Stimulated activated CD8-positive, alpha-beta memory T cell treated with anti-CD3 and anti-CD28 coated beads, Interleukin-4, amount 100 ng/mL, for 4 hours (primary cell): ENCODE results near the gene LCE3E.
"Not testable (repeated sequence)": the region's sequence is repeated elsewhere in the genome, so short reads cannot be mapped to it uniquely, and the experiment has no call there.

Experiments used
- DNase-seq, 2 donors: peaks; one replicate each; pipeline ENCODE4 v3.0.0-alpha.2; 2020; ENCODE audit warnings: low read depth in 2 of 2, low spot score in 1 of 2

Gene LCE3E, protein sequence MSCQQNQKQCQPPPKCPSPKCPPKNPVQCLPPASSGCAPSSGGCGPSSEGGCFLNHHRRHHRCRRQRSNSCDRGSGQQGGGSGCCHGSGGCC

DNA sequence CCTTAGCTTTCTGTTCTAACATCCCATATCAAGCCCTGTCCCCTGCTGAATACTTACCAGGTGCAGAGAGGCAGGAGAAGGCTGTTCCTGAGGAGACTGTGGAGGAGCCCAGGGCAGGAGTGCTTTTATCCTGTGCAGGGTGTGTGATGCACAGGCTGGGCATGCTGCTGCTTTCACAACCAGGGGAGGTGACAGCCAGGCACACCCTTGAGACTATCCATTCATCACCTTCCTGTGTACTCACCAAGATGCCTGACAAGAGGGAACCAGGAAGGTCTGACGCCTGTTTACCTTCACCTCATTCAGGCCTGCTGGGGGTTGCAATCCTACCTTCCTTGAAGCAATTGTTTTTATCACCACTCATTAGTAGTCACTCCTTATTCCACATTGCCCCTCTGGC lies at the start of gene LCE3E:
Gene LCE3E, minus strand, starts transcription at position 100 of the 400 bp plus-strand sequence. CDS start 572 bp downstream, outside the sequence.
- no peak for DNase-seq

DNA sequence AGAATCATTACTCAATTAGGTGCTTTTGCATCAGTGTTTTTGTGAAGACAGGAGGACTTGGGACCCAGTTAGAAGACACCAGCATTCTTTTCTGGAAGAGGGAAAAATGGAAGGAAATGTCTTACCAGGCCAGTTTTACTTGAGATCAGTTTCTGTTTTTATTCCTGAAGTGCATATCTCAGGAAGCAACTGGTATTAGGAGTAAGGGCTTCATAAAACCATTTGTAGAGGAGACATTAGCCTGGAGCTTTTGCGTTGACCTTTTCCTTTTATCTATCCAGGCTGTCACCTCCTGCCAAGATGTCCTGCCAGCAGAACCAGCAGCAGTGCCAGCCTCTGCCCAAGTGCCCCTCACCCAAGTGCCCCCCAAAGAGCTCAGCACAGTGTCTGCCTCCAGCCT lies 46.9 kb upstream of the LCE3E start, which contains the start of gene LCE3B:
Gene LCE3B, plus strand, starts transcription at position 301 of the 400 bp plus-strand sequence. Its CDS starts 0 bp downstream, at position 301.
- DNase-seq, result no peak

GRCh38 chr1:152599934-152600333 lies 33.4 kb upstream of the LCE3E start, which contains the start of gene LCE3C:
LCE3C (plus strand) TSS chr1:152600234; CDS start chr1:152600732, 498 bp downstream.
- DNase-seq, result no peak

- no peak for DNase-seq
These were observed 30.4 kb upstream of the LCE3E start for GRCh38 chr1:152596986-152597385.

- DNase-seq, result no peak
These were observed 19.0 kb upstream of the LCE3E start for GRCh38 chr1:152585586-152585985.

- no peak for DNase-seq
These were observed 16.1 kb upstream of the LCE3E start for GRCh38 chr1:152582647-152583046.

DNA sequence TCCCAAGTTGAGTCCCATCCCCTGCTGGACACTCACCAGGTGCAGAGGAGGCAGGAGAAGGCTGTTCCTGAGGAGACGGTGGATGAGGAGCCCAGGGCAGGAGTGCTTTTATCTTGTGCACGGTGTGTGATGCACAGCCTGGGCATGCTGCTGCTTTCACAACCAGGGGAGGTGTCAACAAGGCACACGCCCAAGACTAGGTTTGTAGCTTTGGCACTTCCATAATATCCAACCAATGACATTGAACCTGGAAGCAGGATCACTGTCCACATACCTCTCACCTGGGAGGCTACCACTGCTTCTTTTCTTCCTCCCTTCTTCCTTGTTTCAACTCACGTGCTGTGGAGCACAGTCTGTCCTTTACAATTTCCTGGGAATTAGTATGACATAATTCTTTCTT lies 13.9 kb upstream of the LCE3E start, which contains the start of gene LCE3D:
Gene LCE3D, minus strand, starts transcription at position 84 of the 400 bp plus-strand sequence. CDS start 580 bp downstream, outside the sequence.
- no peak for DNase-seq

- DNase-seq, result not testable (repeated sequence)
These were observed 12.9 kb upstream of the LCE3E start for GRCh38 chr1:152579526-152579925.

GRCh38 chr1:152577168-152577567 lies 10.6 kb upstream of the LCE3E start:
- DNase-seq, result no peak

DNA sequence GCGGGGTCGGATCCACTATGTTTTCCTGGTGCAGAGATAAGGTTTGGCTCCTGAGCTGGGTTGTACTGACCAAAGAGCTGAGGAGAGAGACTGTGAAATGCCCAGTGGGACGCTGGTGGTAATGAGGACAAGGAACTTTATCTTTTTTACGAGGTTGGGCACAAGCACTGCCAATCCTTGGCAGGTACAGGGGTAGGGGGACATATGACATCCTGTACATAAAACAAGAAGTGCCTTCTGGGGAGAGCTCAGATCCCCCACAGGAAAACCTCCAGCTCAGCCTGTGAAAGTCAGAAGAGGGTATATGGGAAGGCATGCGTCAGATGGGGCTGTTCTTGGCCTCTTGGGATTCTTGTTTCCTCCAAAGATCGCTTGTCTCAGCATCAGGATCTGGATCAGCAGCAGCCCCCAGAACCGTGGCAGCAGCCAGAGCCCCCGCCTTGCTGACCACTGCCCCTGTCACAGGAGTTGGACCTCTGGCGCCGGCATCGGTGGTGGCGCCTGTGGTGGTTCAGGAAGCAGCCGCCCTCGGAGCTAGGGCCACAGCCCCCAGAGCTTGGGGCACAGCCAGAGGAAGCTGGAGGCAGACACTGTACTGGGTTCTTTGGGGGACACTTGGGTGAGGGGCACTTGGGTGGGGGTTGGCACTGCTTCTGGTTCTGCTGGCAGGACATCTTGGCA lies 905 bp downstream of the LCE3E start:
- no peak for DNase-seq

GRCh38 chr1:152565115-152565514 lies 1.5 kb downstream of the LCE3E start:
- DNase-seq, result no peak

- not testable (repeated sequence) for DNase-seq
These were observed 18.2 kb downstream of the LCE3E start for GRCh38 chr1:152548358-152548757.

DNA sequence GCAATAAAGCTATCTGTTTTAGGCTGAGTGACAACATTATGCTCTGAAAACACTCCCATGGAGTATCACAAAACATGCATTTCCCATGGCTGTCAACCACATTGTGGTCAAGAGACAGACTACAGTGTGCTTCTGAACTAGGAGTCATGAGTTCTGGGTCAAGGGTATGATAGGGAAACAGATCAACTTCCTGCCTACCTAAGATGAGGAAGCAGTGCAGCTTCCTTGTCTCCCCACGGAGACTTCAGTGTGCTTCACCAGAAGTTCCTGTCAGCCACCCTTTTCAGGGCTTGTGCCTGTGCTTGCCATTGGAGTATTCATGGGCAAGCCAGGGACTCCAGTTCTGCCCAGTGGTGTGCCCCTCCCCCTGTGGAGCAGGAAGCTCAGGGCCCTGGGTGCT lies 19.9 kb downstream of the LCE3E start:
- no peak for DNase-seq

DNA sequence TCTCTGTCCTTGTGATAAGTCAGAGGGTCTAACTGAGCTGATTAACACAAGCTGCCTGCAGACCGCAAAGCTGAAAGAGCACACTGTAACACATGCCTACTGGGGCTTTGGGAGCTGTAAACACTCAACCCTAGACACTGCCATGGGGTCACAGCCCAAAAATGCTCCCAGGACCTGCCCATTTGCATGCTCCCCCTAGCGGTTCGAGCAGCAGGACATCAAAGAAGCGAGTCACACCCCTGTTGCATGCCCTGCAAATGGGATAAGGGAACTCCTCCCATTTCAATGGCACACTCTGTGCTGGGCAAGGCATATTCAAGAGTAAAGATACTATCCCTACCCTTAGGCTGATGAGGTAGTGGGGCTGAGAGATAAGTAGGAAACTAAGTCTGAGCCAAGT lies 22.8 kb downstream of the LCE3E start:
- DNase-seq, result no peak

DNA sequence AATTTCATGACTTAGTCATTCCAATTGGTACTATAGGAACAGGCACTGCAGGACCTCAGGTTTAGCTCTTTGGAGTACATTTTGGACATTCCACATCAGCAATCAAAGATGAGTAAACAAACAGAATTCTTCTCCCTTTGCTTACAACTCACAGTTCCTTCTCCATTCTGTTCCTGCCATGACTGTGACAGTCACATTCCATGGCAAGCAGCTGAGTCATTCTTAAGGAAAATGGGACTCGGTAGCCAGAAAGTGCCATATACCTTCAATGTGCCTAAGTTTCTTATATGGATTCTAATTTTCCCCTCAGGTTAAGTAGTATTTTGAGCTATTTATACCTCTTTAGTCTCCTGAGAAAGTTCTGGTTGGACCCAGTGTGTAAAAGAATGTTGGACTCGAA lies 26.7 kb downstream of the LCE3E start:
- DNase-seq, result no peak

DNA sequence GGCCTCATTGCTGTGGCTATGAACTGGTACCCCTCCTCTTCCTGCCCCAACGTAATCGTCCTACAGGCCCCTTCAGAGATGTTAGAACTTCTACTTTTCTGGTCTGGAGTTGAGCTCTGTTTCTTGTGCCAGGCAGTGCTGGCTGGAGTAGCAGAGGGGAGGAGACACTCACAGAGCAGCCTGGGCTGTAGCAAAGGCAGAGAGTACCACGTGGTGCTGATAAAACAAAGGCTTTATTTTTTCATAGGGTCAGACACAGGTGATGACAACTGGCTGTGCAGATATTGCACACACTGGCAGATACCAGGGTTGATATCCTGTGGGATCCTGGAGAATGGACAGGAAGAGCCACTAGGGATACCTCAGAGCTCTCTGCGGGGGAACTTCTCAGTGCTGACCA lies 29.1 kb downstream of the LCE3E start:
- DNase-seq, result no peak

DNA sequence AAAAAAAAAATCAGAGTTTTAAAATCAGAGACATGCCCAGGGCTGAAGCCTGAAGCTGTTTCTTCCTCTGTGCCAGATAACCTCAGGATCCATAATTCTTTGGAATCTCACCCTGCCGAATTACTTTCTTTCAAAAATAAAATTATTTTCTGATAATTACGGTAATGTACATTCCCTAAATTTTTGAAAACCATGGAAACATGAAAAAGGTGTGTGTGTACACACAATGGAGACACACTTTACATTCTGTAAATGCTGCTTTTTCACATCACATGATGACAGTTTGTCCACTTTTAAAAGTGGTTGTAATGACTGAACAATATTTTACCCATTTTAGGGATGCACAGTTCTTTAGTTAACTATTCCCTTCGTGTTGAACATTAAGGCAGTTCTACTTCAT lies 30.8 kb downstream of the LCE3E start:
- DNase-seq, result no peak

DNA sequence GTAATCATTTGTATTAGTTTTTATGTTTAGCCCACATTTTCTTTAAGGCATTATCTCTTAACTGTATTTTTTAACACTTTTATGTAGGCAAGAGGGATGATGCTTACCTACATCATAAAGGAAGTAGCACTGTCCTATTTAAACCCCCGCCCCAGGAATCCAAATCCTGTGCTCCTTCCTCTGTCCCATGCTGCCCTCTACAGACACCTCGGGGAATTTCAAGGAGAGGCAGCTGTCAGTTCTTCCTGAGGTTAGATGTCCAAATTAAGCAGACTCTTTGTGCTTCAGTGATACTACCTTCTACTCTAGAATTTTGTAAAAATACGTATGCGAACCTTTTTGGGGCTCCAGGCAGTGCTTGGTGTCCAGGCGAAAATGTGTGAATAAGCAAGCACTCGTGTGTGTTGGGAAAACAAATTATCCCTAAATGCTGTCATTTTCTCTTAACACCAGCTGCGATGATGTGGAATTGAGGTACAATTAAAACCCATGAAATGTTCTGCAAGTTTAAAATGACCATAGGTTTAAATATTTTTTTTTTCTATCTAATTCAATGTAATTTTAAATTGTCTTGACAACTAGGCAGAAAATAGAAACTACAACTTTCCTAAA lies 33.1 kb downstream of the LCE3E start:
- no peak for DNase-seq

GRCh38 chr1:152525080-152525641 lies 41.4 kb downstream of the LCE3E start:
- no peak for DNase-seq

DNA sequence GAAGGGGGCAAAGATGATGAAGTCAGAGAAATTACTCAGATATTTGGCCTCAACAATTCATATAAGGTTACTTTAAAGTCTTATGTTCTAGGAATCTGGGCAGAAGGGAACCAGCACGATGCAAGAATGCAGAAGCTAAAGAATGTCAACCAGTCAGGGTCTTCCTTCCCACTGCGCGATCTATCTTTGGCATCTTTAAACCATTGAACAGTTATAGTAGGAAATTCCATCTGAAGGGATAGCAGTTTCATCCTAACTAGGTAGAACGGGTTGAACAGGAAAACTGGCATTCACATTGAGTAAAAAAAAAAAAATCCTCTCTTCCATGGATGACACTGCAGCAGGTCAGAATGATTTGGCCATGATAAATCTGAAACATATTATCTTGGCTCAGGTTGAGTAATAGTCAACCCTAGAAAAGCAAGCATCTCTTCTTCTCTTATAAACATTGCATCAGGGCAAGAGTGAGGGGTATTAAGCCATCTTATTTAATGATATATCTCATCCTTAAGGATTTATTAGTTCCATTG lies 46.0 kb downstream of the LCE3E start:
- no peak for DNase-seq

DNA sequence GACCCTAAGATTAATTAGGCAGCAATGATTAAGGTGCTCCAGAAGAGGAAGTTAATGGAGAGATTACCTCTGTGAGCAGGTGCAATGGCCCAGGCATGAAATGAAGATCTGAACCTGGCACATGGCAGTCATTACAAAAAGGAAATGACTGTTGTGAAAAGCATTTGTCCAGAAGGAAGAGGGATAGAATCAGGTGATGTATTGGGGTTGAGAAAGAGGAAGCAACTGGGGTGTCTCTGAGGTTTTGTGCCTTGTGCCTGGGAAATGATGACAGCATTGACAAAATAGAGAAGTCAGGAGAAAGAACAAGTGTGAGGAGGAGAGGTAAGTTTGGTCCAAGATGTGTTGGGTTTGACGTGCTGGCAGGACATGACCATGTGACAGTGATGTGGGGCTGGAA lies 46.7 kb downstream of the LCE3E start:
- DNase-seq, result no peak
